Activated CD4-positive, alpha-beta memory T cell treated with anti-CD3 and anti-CD28 coated beads for 36 hours (primary cell): Measurements from ENCODE around the gene FRMD4A. TPM values are rescaled to one million over a fixed set of nuclear protein-coding genes. Genes with fewer than 3 reads are reported as not detected.
"Not testable (repeated sequence)": the region's sequence is repeated elsewhere in the genome, so short reads cannot be mapped to it uniquely, and the experiment has no call there.

Experiments used
- CTCF ChIA-PET: fragments of 350-600 bp; sonication (Branson Sonifier 250); formaldehyde crosslinking; loops from one replicate; lab custom pipeline; 2021; ENCODE audit warnings: antibody characterized with exemption, inconsistent platforms; lab: Charles Lee
- POLR2A ChIA-PET: fragments of 350-600 bp; sonication (Branson Sonifier 250); formaldehyde crosslinking; loops from one replicate; lab custom pipeline; 2021; ENCODE audit warnings: antibody characterized with exemption; lab: Charles Lee
- DNase-seq: peaks from one replicate; pipeline ENCODE4 v3.0.0-alpha.2; 2020
- H3K27ac Mint-ChIP-seq: one replicate; pipeline ENCODE4 v1.8.0; 2021; ENCODE audit warnings: mixed read lengths
- H3K27me3 Mint-ChIP-seq: one replicate; pipeline ENCODE4 v1.8.0; 2021; ENCODE audit warnings: mixed read lengths
- H3K36me3 Mint-ChIP-seq: one replicate; pipeline ENCODE4 v1.8.0; 2021; ENCODE audit warnings: mixed read lengths
- H3K4me1 Mint-ChIP-seq: one replicate; pipeline ENCODE4 v1.8.0; 2021; ENCODE audit warnings: low read depth, mixed read lengths
- H3K4me3 Mint-ChIP-seq: one replicate; pipeline ENCODE4 v1.8.0; 2021; ENCODE audit warnings: mild to moderate bottlenecking, mixed read lengths
- H3K9me3 Mint-ChIP-seq: one replicate; pipeline ENCODE4 v1.8.0; 2021; ENCODE audit warnings: mixed read lengths
- intact Hi-C: fragments of 100-400 bp; cut with micrococcal nuclease; formaldehyde crosslinking; loops from one replicate; pipeline ENCODE4 v1.15.1; 2023
- total RNA-seq, 2 experiments: library from RNA; stranded (reverse); gene quantifications; one replicate each; pipeline ENCODE4 v1.2.3, GENCODE V29; 2021

The FRMD4A gene
- total RNA-seq, 2 experiments from 2014 or later: 0.31 to 1.7 TPM

DNA sequence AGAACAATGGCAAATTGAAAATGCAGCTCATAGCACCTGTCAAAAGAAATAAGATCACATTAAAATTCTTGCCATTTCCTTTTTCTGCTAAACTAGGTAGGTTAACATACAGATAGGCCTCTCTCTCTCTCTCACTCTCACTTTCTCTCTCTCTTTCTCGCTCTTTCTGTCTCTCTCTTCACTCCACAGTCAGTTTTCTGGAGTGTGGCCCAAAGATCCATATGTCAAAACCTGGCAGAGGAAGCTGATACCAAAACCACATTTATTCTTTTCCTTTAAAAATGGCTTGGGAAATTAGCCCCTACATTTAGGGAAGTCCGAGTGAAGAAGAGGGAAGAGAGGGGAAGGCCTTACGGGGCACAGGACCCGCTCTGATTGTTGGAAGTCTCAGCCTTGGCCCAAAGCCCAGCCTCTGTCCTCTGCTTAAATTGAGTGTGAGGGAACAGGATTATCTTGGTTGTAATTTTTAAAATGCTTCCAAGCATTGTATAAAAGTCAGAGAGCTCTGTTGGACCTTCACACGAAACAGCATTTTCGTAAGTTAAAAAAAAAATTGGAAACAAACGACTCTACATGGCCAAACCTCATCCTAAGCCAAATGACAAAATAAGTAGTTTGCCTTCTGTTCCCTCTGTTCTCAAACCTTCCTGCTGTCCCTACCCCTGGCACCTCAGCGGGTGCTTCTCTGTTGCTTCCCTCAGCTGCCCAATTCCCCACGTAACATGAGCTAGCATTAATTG is 83.2 kb downstream of the FRMD4A start:
- Mint-ChIP-seq H3K4me1 (no peaks in the 10 kb centered on the region), H3K27me3 (peaks cover 8% of the 10 kb centered on the region), H3K4me3 (no peak overlapping the region), H3K27ac (no peak overlapping the region), H3K9me3 (peaks cover 4% of the 10 kb centered on the region), H3K36me3 (no peaks in the 10 kb centered on the region)
- ChIA-PET POLR2A (no interaction called here), CTCF (interaction anchor here (0.6 kb wide), 1 partner anchor 214 kb away, joined by 5 read pairs; no protein-coding TSS in a partner anchor)
- DNase-seq: no peak
- intact Hi-C loops: no loop called here

DNA sequence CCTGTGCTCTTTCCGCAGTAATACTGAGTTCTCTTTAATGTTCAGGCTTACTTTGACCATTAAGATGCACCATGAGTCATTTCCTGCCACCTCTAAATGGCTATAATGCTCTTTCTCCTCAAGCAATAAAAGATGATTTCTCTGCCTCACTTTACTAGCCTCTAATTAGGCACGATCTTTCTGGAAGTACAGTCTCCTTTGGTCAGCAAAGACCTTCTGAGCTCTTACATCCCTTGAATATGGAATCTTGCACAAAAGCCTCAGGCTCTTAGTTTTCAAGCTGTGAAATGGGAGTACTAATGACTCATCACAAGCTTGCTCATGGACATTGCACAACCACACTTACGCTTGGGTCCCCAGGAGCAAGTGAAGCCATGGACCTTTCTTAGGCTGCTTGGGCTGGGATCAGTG is 85.9 kb downstream of the FRMD4A start:
- ChIA-PET POLR2A (no interaction called here), CTCF (no interaction called here)
- DNase-seq: no peak
- H3K27ac Mint-ChIP-seq: no peak overlapping the region
- H3K4me3 Mint-ChIP-seq: no peak overlapping the region
- H3K4me1 Mint-ChIP-seq: no peaks in the 10 kb centered on the region
- H3K36me3 Mint-ChIP-seq: no peaks in the 10 kb centered on the region
- H3K27me3 Mint-ChIP-seq: peaks cover 15% of the 10 kb centered on the region
- intact Hi-C loops: no loop called here
- no peaks in the 10 kb centered on the region for H3K9me3 Mint-ChIP-seq

DNA sequence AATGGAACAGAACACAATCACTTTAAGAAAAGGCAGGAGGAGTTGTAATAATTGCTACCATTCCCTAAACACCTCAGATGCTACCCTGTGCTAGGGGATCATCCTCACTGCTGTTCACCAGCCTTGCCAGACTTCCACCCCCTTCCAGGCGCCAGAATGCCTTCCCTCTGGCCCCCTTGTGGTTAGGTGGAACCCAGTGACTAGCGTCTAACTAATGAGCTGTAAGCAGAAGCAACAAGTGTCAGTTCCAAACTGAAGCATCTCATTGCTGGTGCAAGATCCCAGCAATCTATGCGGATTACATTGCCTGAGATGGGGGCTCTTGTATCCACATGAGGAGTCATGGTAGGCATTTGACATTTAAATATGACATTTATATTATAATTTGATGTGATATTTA is 86.6 kb downstream of the FRMD4A start:
- Mint-ChIP-seq H3K9me3 (no peaks in the 10 kb centered on the region), H3K27ac (no peak overlapping the region), H3K4me1 (no peaks in the 10 kb centered on the region), H3K27me3 (peaks cover 15% of the 10 kb centered on the region), H3K36me3 (no peaks in the 10 kb centered on the region), H3K4me3 (no peak overlapping the region)
- no peak for DNase-seq
- intact Hi-C loops: no loop called here
- ChIA-PET CTCF (no interaction called here), POLR2A (interaction anchor here (0.6 kb wide), 1 partner anchor 1284 kb away, joined by 3 read pairs; no protein-coding TSS in a partner anchor)

DNA sequence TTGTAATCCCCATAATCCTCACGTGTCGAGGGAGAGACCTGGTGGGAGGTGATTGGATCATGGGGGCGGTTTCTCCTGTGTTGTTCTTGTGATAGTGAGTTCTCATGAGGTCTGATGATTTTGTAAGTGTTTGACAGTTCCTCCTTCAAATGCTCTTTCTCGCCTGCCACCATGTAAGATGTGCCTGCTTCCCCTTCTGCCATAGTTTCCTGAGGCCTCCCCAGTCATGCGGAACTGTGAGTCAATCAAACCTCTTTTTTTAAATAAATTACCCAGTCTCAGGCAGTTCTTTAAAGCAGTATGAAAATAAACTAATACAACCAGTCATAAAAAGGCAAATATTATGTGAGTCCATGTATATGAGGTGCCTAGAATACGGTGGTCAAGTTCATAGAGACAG is 87.5 kb downstream of the FRMD4A start:
- H3K4me3 Mint-ChIP-seq: no peak overlapping the region
- ChIA-PET POLR2A (no interaction called here), CTCF (no interaction called here)
- peaks cover 18% of the 10 kb centered on the region for H3K27me3 Mint-ChIP-seq
- no peak overlapping the region for H3K27ac Mint-ChIP-seq
- H3K4me1 Mint-ChIP-seq: no peaks in the 10 kb centered on the region
- intact Hi-C loops: no loop called here
- H3K9me3 Mint-ChIP-seq: no peaks in the 10 kb centered on the region
- no peak for DNase-seq
- no peaks in the 10 kb centered on the region for H3K36me3 Mint-ChIP-seq

DNA sequence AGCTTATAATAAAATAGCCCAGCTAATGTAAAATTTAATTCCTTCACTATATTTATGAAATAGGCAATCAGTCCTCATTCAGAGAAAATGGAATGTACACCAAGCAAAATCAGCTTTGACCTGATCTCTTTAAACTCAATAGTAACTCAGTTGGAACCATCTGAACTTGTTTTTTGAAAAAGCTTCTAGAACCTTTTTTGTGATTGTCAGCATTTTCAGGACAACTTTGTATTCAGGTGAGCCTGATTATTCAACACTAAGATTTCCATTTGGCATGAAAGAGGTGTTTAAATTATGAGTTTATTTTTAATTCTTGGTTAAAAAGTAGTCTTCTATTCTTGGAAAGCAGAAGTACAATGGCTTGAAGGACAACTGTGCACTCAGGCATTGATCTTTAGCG is 89.5 kb downstream of the FRMD4A start:
- Mint-ChIP-seq H3K36me3 (no peaks in the 10 kb centered on the region), H3K27ac (no peak overlapping the region), H3K4me1 (no peaks in the 10 kb centered on the region), H3K27me3 (peaks cover 21% of the 10 kb centered on the region), H3K9me3 (no peaks in the 10 kb centered on the region), H3K4me3 (no peak overlapping the region)
- POLR2A ChIA-PET: no interaction called here
- CTCF ChIA-PET: interaction anchor here (0.6 kb wide), 1 partner anchor 55 kb away, joined by 3 read pairs; no protein-coding TSS in a partner anchor
- intact Hi-C loops: no loop called here
- DNase-seq: no peak

DNA sequence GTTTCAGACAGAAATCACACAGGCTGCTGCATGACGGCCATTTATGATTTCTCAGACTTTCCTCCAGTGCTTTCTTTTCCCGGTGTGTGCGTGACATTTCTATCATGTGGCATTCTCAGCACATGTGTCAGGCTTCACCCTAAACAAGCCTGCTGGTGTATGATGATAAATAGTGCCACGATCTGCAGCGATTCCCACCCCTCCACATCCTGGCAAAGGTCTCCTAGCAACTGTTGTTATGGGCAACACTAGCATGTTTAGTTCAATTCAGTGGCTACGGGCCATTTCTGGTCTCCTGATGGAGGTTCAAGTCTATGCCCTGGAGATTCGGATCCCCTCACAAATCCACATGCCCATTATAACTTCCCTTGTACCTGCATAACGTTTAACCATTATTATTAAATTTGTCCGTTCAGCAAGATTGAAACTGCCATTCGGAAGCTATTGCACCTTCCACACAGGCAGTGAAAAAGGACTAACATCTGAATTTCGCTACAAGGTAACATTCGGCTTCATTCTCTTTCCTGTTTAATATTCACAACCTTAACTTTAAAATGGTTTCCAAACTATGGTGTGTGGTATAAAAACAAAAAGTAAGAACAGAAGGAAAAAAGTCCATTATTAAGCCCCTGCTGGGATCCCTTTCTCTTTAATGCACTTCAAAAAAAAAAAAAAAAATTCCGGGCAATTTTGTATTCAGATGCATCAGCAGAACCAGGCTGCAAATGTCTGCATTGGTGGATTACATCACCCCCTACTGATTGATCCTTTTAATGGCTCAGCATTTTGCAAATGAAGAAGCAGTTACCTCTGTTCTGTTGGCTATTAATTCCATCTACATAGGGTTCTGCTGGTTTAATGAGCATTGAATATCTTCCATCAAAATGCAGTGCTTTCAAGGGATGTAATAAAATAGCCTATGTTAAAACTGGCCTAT is 90.2 kb downstream of the FRMD4A start:
- no peaks in the 10 kb centered on the region for H3K36me3 Mint-ChIP-seq
- intact Hi-C loops: no loop called here
- H3K27me3 Mint-ChIP-seq: peaks cover 25% of the 10 kb centered on the region
- no peaks in the 10 kb centered on the region for H3K4me1 Mint-ChIP-seq
- DNase-seq: peak; percentile 8
- no peak overlapping the region for H3K27ac Mint-ChIP-seq
- ChIA-PET POLR2A (no interaction called here), CTCF (interaction anchor here (0.6 kb wide), 1 partner anchor 55 kb away, joined by 3 read pairs; no protein-coding TSS in a partner anchor)
- no peak overlapping the region for H3K4me3 Mint-ChIP-seq
- H3K9me3 Mint-ChIP-seq: no peaks in the 10 kb centered on the region

DNA sequence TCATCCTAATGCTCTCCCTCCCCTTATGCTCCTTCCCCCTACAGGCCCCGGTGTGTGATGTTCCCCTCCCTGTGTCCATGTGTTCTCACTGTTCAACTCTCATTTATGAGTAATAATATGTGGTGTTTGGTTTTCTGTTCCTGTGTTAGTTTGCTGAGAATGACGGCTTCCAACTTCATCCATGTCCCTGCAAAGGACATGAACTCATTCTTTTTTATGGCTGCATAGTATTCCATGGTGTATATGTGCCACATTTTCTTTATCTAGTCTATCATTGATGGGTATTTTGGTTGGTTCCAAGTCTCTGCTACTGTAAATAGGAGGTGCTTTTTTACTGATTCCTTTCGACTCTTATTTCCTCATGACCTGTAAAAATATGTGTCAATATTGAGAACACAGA is 92.1 kb downstream of the FRMD4A start:
- CTCF ChIA-PET, intact Hi-C loops, POLR2A ChIA-PET, DNase-seq, H3K27ac Mint-ChIP-seq, H3K36me3 Mint-ChIP-seq, H3K9me3 Mint-ChIP-seq, H3K4me1 Mint-ChIP-seq, H3K4me3 Mint-ChIP-seq: not testable (repeated sequence)
- peaks cover 31% of the 10 kb centered on the region for H3K27me3 Mint-ChIP-seq

DNA sequence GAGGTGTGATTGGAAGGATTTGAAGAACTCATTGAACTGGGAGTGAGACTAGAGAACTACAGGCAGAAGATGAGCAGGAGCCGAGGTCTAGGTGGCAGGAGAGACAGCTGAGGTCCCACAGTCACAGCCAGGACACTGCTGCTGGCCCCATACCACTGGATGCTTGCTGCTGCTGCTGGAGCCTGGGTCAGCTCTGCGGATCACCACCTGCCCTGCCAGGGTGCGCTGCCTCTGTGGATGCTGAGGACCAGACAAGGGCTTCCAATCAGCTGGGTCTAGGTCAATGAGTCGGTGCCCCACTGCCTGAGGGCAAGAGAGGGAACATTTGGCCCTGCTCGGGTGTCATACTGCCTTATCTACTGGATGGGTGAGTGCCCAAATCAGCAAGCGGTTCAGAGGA is 94.4 kb downstream of the FRMD4A start:
- peaks cover 5% of the 10 kb centered on the region for H3K4me1 Mint-ChIP-seq
- H3K9me3 Mint-ChIP-seq: no peaks in the 10 kb centered on the region
- H3K4me3 Mint-ChIP-seq: no peak overlapping the region
- no peak for DNase-seq
- CTCF ChIA-PET: interaction anchor here (1.4 kb wide), 1 partner anchor 39 kb away, joined by 5 read pairs; no protein-coding TSS in a partner anchor
- H3K27ac Mint-ChIP-seq: no peak overlapping the region
- POLR2A ChIA-PET: no interaction called here
- intact Hi-C loops: no loop called here
- peaks cover 30% of the 10 kb centered on the region for H3K27me3 Mint-ChIP-seq
- no peaks in the 10 kb centered on the region for H3K36me3 Mint-ChIP-seq

DNA sequence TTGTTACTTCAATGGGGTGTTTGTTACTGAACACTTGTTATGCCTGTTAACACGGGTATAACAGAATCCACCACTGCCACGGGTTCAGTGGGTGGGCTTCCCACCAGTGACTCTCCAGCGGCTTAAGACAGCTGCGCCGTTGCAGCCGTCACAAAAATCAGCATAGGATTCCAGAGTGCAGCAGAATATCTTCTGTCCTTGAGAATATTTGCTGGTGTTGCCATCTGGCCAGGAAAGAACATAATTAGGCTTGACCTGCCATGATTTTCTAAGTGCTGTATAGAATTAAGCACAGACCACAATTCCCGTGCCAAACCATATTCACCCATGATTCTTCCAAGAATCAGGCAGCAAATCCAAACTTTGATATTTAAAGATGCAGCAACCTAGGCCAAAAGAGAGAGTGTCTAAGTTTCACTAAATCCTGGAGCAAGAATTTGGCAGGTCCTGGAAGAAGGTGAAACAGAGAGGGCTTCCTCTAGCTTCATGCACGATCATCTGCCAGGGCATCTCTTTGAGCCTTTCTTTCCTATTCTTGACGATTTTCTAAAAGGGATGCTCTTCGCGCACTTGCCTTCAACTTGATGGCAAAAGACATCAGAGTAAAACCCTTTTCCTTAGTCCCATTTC is 95.0 kb downstream of the FRMD4A start:
- H3K27ac Mint-ChIP-seq: no peak overlapping the region
- ChIA-PET CTCF (interaction anchor here (1.4 kb wide), 1 partner anchor 39 kb away, joined by 5 read pairs; no protein-coding TSS in a partner anchor), POLR2A (no interaction called here)
- peaks cover 30% of the 10 kb centered on the region for H3K27me3 Mint-ChIP-seq
- H3K4me3 Mint-ChIP-seq: no peak overlapping the region
- intact Hi-C loops: no loop called here
- no peak for DNase-seq
- H3K9me3 Mint-ChIP-seq: no peaks in the 10 kb centered on the region
- H3K36me3 Mint-ChIP-seq: no peaks in the 10 kb centered on the region
- H3K4me1 Mint-ChIP-seq: peaks cover 11% of the 10 kb centered on the region

DNA sequence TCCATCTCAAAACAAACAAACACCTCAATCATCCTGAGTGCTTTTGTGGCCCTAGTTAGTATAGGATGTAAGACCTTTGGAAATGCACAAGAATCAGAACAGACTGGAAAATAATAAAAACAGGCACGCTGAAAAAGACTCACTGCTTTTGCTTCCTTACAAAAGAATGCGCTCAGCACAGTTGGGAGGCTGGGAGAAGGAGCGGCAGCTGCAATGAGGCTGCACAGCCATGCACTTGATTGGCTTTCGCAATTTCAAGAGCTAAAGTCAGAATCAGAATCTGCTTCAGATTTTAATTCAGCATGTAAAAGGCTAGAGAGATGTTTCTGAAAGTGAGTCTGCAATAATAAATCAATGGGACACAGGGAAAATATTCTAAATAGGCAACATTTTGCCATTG is 97.2 kb downstream of the FRMD4A start:
- Mint-ChIP-seq H3K27me3 (peaks cover 28% of the 10 kb centered on the region), H3K4me3 (no peak overlapping the region), H3K9me3 (no peaks in the 10 kb centered on the region), H3K4me1 (peaks cover 11% of the 10 kb centered on the region), H3K27ac (no peak overlapping the region), H3K36me3 (no peaks in the 10 kb centered on the region)
- no peak for DNase-seq
- POLR2A ChIA-PET: no interaction called here
- intact Hi-C loops: no loop called here
- CTCF ChIA-PET: interaction anchor here (0.6 kb wide), 1 partner anchor 867 kb away, joined by 3 read pairs; no protein-coding TSS in a partner anchor

DNA sequence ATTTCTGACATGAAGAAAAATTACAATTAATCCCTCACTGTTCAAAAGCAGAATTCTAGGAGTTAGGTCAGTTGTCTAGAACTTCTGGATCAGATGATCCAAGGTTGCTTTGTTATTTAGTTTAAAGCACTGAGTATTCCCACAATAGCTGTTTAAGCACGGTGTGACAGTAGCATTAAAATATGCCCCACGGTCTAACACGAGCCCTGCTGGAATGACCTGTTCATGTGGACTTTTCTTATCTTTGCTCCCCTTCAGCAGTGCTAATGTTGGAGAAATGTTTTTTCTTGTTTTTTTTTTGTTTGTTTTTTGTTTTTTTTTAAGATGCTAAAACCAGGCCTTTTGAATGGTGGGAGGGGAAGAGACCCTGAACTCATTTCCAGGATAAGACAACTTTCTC is 101.9 kb downstream of the FRMD4A start:
- POLR2A ChIA-PET, CTCF ChIA-PET, intact Hi-C loops: not testable (repeated sequence)

DNA sequence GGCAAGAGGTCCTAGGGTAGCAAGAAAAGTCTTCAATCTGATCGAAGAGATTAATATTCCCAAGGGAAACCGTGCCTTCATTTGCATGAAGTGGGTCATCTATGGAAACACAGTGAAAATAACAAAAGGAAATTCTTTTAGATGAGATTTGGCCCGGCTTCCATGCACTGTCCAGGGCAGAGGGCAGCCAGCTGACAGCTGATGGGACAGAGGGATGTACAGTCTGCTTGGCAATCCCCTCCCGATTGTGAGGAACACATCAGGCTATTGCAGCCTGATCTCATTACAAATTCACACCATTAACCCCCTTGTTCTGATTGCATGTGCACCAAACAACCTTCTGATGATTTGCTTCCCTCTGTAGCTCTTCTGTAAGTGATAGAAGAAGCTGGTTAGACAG is 105.3 kb downstream of the FRMD4A start:
- POLR2A ChIA-PET: no interaction called here
- H3K9me3 Mint-ChIP-seq: no peaks in the 10 kb centered on the region
- no peaks in the 10 kb centered on the region for H3K4me1 Mint-ChIP-seq
- no peak for DNase-seq
- H3K27me3 Mint-ChIP-seq: peaks cover 14% of the 10 kb centered on the region
- no peaks in the 10 kb centered on the region for H3K36me3 Mint-ChIP-seq
- CTCF ChIA-PET: interaction anchor here (1.5 kb wide), 1 partner anchor 29 kb away, joined by 5 read pairs; no protein-coding TSS in a partner anchor
- H3K27ac Mint-ChIP-seq: no peak overlapping the region
- intact Hi-C loops: no loop called here
- H3K4me3 Mint-ChIP-seq: no peak overlapping the region

More for the DNA sequence above, 101.9 kb downstream of the FRMD4A start:
- not testable (repeated sequence) for H3K36me3 Mint-ChIP-seq, H3K4me3 Mint-ChIP-seq, DNase-seq, H3K9me3 Mint-ChIP-seq, H3K27ac Mint-ChIP-seq
- H3K4me1 Mint-ChIP-seq: peaks cover 11% of the 10 kb centered on the region
- H3K27me3 Mint-ChIP-seq: peaks cover 10% of the 10 kb centered on the region
